GM19351 (cell line): ENCODE measurements around the gene ACTRT2.

Source experiments
- ATAC-seq: cut with Tn5 transposase; IDR thresholded peaks from one replicate; pipeline ENCODE4 v1.9.1; 2021; ENCODE audit warnings: mild to moderate bottlenecking, moderate library complexity; ENCODE audit not compliant: unreplicated experiment

ACTRT2 gene

GRCh38 chr1:3029991-3030662 is 8.9 kb downstream of the ACTRT2 start:
- ATAC-seq: no peak

- no peak for ATAC-seq
These were observed 9.6 kb downstream of the ACTRT2 start for GRCh38 chr1:3030663-3031381.

- no peak for ATAC-seq
These were observed 10.3 kb downstream of the ACTRT2 start for GRCh38 chr1:3031401-3032221.

- no peak for ATAC-seq
These were observed 11.2 kb downstream of the ACTRT2 start for GRCh38 chr1:3032371-3033039.

- no peak for ATAC-seq
These were observed 11.9 kb downstream of the ACTRT2 start for GRCh38 chr1:3033040-3033789.

- ATAC-seq: no peak
These were observed 12.5 kb downstream of the ACTRT2 start for GRCh38 chr1:3033790-3034090.

GRCh38 chr1:3034162-3034561 is 12.9 kb downstream of the ACTRT2 start:
- ATAC-seq: no peak

GRCh38 chr1:3034728-3035562 is 13.7 kb downstream of the ACTRT2 start:
- no peak for ATAC-seq

GRCh38 chr1:3035563-3036446 is 14.5 kb downstream of the ACTRT2 start:
- no peak for ATAC-seq

GRCh38 chr1:3036447-3037280 is 15.4 kb downstream of the ACTRT2 start:
- ATAC-seq: no peak

- no peak for ATAC-seq
These were observed 16.2 kb downstream of the ACTRT2 start for GRCh38 chr1:3037281-3038040.

- no peak for ATAC-seq
These were observed 16.9 kb downstream of the ACTRT2 start for GRCh38 chr1:3038113-3038551.

GRCh38 chr1:3038571-3039181 is 17.4 kb downstream of the ACTRT2 start:
- no peak for ATAC-seq

GRCh38 chr1:3040004-3040403 is 18.7 kb downstream of the ACTRT2 start:
- ATAC-seq: no peak

- no peak for ATAC-seq
These were observed 21.2 kb downstream of the ACTRT2 start for GRCh38 chr1:3042481-3042880.

- ATAC-seq: no peak
These were observed 27.9 kb downstream of the ACTRT2 start for GRCh38 chr1:3049164-3049563.

GRCh38 chr1:3049905-3050304 is 28.6 kb downstream of the ACTRT2 start:
- no peak for ATAC-seq
